Dermis blood vessel endothelial cell (primary cell): ENCODE data around the gene SEL1L3. TPM values are rescaled to one million over a fixed set of nuclear protein-coding genes. Genes with fewer than 3 reads are reported as not detected.
A peak's percentile ranks its signal among the peaks of the same experiment; 100 is the strongest.

Experiments used
- DNase-seq: peaks from one replicate; pipeline ENCODE4 v3.0.0; 2010
- total RNA-seq: library from RNA; depleted of rRNA; stranded (reverse); fragments of >200 nt; gene quantifications from 2 replicates; pipeline ENCODE4 v1.2.3, GENCODE V29; 2014

Gene SEL1L3
- total RNA-seq, 1 donor from 2014 or later, result 74.2 TPM

GRCh38 chr4:25728886-25729285 lies 133.9 kb downstream of the SEL1L3 start:
- DNase-seq, result no peak

- no peak for DNase-seq
These were observed 134.9 kb downstream of the SEL1L3 start for GRCh38 chr4:25727711-25728493.

DNA sequence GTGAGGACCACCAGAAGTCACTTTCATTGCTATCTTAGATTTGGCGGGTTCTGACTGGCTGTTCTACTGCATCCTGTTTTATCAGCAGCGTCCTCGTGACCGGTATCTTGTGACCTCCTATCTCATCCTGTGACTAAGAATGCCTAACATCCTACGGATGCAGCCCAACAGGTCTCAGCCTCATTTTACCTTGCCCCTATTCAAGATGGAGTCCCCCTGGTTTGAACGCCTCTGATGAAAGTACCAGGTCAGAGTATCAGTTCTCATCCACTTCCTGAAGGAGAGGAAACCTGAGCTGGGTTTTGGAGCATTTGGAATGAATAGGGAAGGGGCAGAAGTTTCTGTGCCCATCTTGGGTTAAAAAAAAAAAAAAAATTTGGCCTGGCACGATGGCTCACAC lies 136.9 kb downstream of the SEL1L3 start:
- no peak for DNase-seq

GRCh38 chr4:25723409-25723808 lies 139.4 kb downstream of the SEL1L3 start:
- DNase-seq, result no peak

DNA sequence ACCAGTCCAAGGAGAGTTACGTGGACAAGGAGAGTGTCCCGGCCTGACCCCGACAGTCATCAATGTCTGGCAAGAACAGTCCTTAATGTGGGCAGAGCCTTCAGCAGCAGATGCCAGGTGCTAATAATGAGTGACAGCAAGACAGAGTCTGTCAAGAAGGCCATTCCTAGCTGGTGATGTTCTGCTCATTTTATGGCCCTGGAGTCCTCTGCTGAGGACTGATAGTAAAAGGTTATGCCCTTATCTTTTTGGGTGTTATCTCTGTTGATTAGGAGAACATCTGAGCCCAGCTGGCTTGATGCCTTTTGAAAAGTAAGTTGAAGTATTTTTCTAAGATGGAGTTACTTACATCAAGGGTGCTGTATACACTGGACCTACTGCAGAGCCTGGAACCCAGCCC lies 139.8 kb downstream of the SEL1L3 start:
- DNase-seq, result no peak

DNA sequence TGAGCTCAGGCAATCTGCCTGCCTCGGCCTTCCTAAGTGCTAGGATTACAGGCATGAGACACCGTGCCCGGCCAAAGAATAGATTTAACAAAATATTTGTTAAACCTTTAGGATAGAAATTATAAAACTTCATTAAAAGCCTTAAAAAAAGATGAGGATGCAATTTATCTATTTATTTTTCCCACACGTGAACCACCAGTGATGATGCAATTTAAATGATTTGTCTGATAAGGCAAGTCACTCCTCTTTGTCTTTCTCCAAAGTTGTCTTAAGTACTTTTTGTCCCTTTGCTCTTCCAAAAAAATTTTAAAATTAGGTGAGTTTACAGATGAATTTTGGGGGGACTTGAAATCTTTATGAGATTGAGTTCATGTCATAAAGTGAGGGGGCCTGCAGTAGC lies 149.0 kb downstream of the SEL1L3 start:
- no peak for DNase-seq

- no peak for DNase-seq
These were observed 150.2 kb downstream of the SEL1L3 start for GRCh38 chr4:25712611-25713010.

DNA sequence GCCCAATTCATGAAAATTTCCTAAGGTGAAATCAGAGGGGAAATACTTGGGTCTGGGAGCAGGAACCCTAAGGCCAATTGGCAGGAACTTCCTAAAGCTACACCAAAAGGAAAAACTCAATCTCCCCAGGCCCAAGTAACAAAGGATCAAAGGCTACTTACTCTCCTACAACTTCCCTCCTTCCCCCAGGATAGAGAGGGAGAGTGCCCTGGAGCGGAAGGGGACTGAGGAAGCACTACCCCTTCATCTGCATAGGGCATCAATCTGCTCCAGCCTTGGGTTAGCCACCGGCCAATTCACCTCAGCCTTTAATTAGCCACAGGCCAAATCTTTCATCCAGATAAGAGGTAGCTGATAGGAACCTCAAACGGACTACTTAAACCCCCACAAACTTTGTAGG lies 152.2 kb downstream of the SEL1L3 start:
- DNase-seq, result no peak

DNA sequence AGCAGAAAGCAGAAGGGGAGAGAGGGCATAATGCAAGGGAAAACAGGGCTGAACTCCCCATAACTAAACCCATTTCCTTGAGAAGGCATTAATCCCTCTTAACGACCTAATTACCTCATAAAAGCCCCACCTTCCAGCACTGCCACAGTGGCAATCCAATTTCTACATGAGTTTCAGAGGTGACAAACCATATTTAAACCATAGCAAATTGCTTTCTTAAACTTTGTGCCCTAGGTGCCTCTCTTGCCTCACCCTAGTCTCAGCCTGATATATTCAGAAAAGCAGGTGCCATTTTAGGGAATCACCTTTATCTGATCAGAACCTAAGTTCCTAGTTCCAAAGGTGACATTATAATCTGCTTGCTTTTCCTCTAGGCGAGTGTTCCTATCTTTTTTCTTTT lies 158.3 kb downstream of the SEL1L3 start:
- DNase-seq, result no peak

- peak; percentile 48 for DNase-seq
These were observed 158.9 kb downstream of the SEL1L3 start for GRCh38 chr4:25703731-25704388.

DNA sequence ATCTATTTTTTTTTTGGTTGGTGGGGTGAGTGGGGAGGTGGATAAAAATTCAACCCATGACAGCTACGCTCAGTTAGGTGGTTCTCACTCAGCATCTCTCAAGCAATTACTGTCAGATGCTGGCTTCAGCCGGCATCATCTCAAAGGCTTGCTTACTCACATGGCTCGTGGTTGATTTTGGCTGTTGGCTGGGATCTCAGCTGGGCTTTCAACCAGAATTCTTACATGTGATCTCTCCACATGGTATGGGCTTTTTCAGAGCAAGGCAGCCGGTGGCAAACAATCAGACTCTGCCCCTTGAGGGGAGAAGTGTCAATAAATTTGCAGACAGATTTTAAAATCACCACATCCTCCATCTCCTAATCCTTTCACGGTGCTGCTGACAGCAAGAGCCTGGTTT lies 159.9 kb downstream of the SEL1L3 start:
- no peak for DNase-seq

DNA sequence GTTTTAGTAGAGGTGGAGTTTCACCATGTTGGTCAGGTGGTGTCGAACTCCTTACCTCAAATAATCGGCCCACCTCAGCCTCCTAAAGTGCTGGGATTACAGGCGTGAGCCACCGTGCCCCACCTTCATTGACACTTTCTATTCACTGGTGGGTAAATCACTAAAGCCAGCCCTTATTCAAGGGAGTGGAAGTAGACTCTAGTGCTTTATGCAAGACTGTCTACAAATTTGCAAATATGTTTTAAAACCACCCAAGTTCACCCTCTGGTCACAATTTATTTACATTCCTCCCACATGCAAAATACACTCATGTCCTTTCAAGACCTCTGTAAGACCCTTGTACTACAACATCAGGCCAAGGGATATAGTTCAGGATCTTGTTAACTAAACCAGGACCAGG lies 162.1 kb downstream of the SEL1L3 start:
- DNase-seq, result no peak

- DNase-seq, result no peak
These were observed 165.3 kb downstream of the SEL1L3 start for GRCh38 chr4:25697516-25697915.

Other genes with a start within 250 kb of the SEL1L3 start
- gene SLC34A2, start 207.1 kb downstream of the SEL1L3 start, total RNA-seq, result 0.14 and 0.34 TPM in 2 replicates
- 14.0 and 14.5 TPM in 2 replicates for gene SMIM20, start 51.2 kb upstream of the SEL1L3 start, total RNA-seq